ENCODE data around the gene KDM4C.

KDM4C gene

DNA sequence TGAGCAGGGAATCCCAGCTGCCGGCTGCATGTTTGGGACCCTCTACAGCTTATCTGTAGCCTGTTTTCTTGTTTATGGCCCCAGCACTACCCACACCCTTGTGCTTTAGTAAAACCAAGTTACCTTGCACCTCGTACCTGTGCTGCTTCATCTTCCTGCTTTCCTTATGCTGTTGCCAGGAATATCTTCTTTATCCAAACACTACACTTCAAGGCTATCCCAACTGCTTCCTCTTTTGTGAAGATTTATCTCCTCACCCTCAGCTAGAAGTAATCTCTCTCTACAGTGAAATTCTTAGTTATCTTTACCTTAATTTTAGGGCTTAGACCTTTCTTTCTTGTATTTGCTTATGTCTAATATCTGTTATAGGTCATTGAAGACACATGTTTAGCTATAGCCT lies 171.1 kb downstream of the KDM4C start:
- DNase-seq (ENCODE audit: low read depth), result no peak
- H3K4me3 ChIP-seq (ENCODE audit: low read length), result no peak overlapping the region
- TF ChIP-seq, protein P1, sequence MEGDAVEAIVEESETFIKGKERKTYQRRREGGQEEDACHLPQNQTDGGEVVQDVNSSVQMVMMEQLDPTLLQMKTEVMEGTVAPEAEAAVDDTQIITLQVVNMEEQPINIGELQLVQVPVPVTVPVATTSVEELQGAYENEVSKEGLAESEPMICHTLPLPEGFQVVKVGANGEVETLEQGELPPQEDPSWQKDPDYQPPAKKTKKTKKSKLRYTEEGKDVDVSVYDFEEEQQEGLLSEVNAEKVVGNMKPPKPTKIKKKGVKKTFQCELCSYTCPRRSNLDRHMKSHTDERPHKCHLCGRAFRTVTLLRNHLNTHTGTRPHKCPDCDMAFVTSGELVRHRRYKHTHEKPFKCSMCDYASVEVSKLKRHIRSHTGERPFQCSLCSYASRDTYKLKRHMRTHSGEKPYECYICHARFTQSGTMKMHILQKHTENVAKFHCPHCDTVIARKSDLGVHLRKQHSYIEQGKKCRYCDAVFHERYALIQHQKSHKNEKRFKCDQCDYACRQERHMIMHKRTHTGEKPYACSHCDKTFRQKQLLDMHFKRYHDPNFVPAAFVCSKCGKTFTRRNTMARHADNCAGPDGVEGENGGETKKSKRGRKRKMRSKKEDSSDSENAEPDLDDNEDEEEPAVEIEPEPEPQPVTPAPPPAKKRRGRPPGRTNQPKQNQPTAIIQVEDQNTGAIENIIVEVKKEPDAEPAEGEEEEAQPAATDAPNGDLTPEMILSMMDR (conservative IDR thresholded peaks at IDR 0.05; ENCODE audit: low read depth, low read length), result no peak

DNA sequence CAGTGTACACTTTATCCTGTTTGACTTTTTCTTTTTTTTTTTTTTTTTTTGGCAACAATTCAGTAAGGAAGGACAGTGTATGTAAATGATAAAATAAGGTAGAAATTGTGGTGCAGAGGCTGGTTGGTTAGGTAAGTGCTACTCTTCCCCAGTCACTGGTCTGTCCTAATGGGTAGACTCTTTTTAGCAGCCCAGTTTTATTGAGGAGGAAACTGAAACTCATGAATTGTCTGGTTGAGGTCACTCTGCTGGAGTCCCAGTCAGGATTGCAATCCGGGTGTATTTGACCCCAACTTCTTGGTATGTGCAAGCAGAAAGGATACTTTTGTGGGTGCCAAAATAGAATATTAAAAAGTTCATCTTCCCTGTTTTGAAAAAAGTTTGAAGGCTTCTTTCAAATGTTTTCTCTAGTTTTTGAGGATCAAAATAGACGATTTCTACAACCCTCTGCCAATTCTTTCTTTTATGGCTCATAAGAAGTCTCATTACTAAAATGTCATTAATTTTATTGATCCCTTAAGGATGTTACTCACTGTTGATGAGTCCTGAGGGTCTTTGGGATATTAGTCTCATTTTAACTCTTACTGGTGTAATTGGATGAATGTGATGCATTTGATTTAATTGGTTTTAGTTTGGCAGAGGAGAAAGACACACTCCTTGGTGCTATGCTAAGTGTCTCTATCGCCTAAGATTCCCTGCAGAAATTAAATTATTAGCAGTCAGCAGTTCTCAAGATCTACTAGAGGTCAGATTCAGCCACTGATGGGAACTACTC lies 171.9 kb downstream of the KDM4C start:
- H3K4me3 ChIP-seq (ENCODE audit: low read length), result no peak overlapping the region
- TF ChIP-seq, protein P1 (conservative IDR thresholded peaks at IDR 0.05; ENCODE audit: low read depth, low read length), result no peak
- DNase-seq (ENCODE audit: low read depth), result no peak

GRCh38 chr9:6930827-6931226 lies 173.1 kb downstream of the KDM4C start:
- TF ChIP-seq, protein P1 (conservative IDR thresholded peaks at IDR 0.05; ENCODE audit: low read depth, low read length), result no peak
- H3K4me3 ChIP-seq (ENCODE audit: low read length), result no peak overlapping the region
- no peak for DNase-seq (ENCODE audit: low read depth)

DNA sequence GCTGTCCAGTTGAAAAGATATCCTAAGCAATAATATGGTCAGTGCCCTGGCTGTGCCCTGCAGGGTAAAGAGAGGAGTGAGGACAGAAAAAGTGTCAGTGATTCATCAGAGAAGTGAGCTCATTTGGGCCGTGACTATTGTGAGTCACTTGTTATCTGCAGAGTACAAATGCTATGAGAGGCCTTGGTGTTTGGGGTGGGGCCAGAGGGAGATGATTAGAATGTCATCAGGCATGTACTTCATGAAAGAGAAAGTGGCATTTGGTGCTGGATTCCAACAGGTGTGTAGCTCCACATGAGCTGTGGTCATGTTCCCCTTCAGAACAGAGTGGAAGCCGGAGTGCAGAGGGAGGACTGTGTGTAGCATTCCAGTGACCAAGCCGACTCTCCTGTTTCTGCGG lies 174.1 kb downstream of the KDM4C start:
- TF ChIP-seq, protein P1 (conservative IDR thresholded peaks at IDR 0.05; ENCODE audit: low read depth, low read length), result no peak
- DNase-seq (ENCODE audit: low read depth), result peak; percentile 52
- no peak overlapping the region for H3K4me3 ChIP-seq (ENCODE audit: low read length)

GRCh38 chr9:6936103-6936502 lies 178.3 kb downstream of the KDM4C start:
- H3K4me3 ChIP-seq (ENCODE audit: low read length), result no peak overlapping the region
- TF ChIP-seq, protein P1 (conservative IDR thresholded peaks at IDR 0.05; ENCODE audit: low read depth, low read length), result no peak
- DNase-seq (ENCODE audit: low read depth), result no peak

GRCh38 chr9:6937209-6937608 lies 179.4 kb downstream of the KDM4C start:
- H3K4me3 ChIP-seq (ENCODE audit: low read length), result no peak overlapping the region
- TF ChIP-seq, protein P1 (conservative IDR thresholded peaks at IDR 0.05; ENCODE audit: low read depth, low read length), result no peak
- DNase-seq (ENCODE audit: low read depth), result no peak

- peak; percentile 60 for DNase-seq (ENCODE audit: low read depth)
- TF ChIP-seq, protein P1 (conservative IDR thresholded peaks at IDR 0.05; ENCODE audit: low read depth, low read length), result no peak
Measured at GRCh38 chr9:6938447-6938846, 180.7 kb downstream of the KDM4C start.

More at GRCh38 chr9:6938447-6938846, 180.7 kb downstream of the KDM4C start:
- H3K4me3 ChIP-seq (ENCODE audit: low read length), result no peak overlapping the region
